Measurements from ENCODE around the gene CPSF4L.

DNA sequence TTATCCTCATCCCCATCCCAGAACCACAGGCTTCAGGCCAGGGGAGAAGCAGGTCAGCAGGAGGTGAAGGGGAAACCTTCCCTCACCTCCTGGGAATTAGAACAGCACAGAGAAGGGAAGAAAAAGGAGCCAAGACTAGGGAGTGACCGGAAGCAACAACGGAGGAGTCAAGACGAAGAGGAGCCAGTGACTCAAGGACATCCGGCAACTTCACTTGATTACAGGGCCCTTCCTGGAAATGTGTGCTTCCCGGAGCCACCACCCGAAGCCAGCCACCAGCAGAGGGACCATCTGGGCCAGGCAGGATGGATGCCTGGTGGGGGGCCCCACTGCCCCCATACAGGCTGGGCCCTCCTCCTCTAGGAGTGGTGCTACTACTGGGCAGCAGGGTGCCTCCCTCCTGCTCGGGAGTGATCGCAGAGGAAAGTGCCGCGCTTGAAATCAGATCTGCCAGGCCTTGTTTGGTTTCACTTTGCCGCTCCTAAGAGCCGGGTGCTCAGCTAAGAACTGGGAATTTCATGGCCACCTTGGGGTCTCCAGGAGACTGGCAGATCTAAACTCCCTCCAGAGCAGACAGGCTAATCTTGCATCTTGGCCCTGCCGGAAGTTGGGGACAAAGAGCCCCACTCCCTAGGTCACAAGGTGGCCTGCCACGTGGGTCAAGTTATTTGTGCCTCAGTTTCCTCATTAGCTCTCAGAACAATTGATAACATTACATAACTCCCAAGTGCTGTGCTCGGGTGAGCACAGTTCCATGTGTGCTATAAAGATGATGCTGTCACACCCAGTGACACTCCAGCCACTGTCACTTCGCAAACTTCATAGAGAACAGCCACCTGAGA lies 43.5 kb upstream of the CPSF4L start:
- TF ChIP-seq, protein P1, sequence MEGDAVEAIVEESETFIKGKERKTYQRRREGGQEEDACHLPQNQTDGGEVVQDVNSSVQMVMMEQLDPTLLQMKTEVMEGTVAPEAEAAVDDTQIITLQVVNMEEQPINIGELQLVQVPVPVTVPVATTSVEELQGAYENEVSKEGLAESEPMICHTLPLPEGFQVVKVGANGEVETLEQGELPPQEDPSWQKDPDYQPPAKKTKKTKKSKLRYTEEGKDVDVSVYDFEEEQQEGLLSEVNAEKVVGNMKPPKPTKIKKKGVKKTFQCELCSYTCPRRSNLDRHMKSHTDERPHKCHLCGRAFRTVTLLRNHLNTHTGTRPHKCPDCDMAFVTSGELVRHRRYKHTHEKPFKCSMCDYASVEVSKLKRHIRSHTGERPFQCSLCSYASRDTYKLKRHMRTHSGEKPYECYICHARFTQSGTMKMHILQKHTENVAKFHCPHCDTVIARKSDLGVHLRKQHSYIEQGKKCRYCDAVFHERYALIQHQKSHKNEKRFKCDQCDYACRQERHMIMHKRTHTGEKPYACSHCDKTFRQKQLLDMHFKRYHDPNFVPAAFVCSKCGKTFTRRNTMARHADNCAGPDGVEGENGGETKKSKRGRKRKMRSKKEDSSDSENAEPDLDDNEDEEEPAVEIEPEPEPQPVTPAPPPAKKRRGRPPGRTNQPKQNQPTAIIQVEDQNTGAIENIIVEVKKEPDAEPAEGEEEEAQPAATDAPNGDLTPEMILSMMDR (IDR thresholded peaks at IDR 0.05; ENCODE audit: low read length) = no peak
- TF ChIP-seq EZH2phosphoT487 (IDR thresholded peaks at IDR 0.05; ENCODE audit: low read length) = no peak

Measured in MM.1S (cell line).